ENCODE results near the gene PPP1R2C.

Gene PPP1R2C

GRCh38 chrX:42778096-42778495 is at the start of gene PPP1R2C:
Gene PPP1R2C (minus strand): TSS chrX:42778163. CDS start chrX:42778079, 84 bp downstream.
- no peak for DNase-seq (ENCODE audit: low read depth in 2 of 2)

GRCh38 chrX:42825201-42825600 is 47.2 kb upstream of the PPP1R2C start:
- DNase-seq (ENCODE audit: low read depth in 2 of 2): no peak

- DNase-seq (ENCODE audit: low read depth in 2 of 2): no peak
These were observed 46.6 kb upstream of the PPP1R2C start for GRCh38 chrX:42824541-42824940.

- DNase-seq (ENCODE audit: low read depth in 2 of 2): no peak
These were observed 45.5 kb upstream of the PPP1R2C start for GRCh38 chrX:42823443-42823842.

- no peak for DNase-seq (ENCODE audit: low read depth in 2 of 2)
These were observed 44.0 kb upstream of the PPP1R2C start for GRCh38 chrX:42821803-42822443.

- no peak for DNase-seq (ENCODE audit: low read depth in 2 of 2)
These were observed 40.4 kb upstream of the PPP1R2C start for GRCh38 chrX:42818151-42818921.

- no peak for DNase-seq (ENCODE audit: low read depth in 2 of 2)
These were observed 31.6 kb upstream of the PPP1R2C start for GRCh38 chrX:42809569-42809968.

GRCh38 chrX:42807393-42807792 is 29.4 kb upstream of the PPP1R2C start:
- DNase-seq (ENCODE audit: low read depth in 2 of 2): no peak

GRCh38 chrX:42804524-42804923 is 26.6 kb upstream of the PPP1R2C start:
- no peak for DNase-seq (ENCODE audit: low read depth in 2 of 2)

- DNase-seq (ENCODE audit: low read depth in 2 of 2): no peak
These were observed 25.4 kb upstream of the PPP1R2C start for GRCh38 chrX:42803320-42803719.

- no peak for DNase-seq (ENCODE audit: low read depth in 2 of 2)
These were observed 19.8 kb upstream of the PPP1R2C start for GRCh38 chrX:42797651-42798269.

- DNase-seq (ENCODE audit: low read depth in 2 of 2): no peak
These were observed 5.5 kb upstream of the PPP1R2C start for GRCh38 chrX:42783451-42783850.

- no peak for DNase-seq (ENCODE audit: low read depth in 2 of 2)
These were observed 1.8 kb downstream of the PPP1R2C start for GRCh38 chrX:42776195-42776594.

- DNase-seq (ENCODE audit: low read depth in 2 of 2): no peak
These were observed 5.1 kb downstream of the PPP1R2C start for GRCh38 chrX:42772874-42773273.

GRCh38 chrX:42771506-42772335 is 6.2 kb downstream of the PPP1R2C start:
- DNase-seq (ENCODE audit: low read depth in 2 of 2): no peak

- no peak for DNase-seq (ENCODE audit: low read depth in 2 of 2)
These were observed 7.4 kb downstream of the PPP1R2C start for GRCh38 chrX:42770566-42770965.

GRCh38 chrX:42759881-42760280 is 18.1 kb downstream of the PPP1R2C start:
- no peak for DNase-seq (ENCODE audit: low read depth in 2 of 2)

- no peak for DNase-seq (ENCODE audit: low read depth in 2 of 2)
These were observed 22.1 kb downstream of the PPP1R2C start for GRCh38 chrX:42755815-42756214.

GRCh38 chrX:42754603-42755002 is 23.4 kb downstream of the PPP1R2C start:
- no peak for DNase-seq (ENCODE audit: low read depth in 2 of 2)

GRCh38 chrX:42754115-42754514 is 23.8 kb downstream of the PPP1R2C start:
- DNase-seq (ENCODE audit: low read depth in 2 of 2): no peak

GRCh38 chrX:42752730-42753129 is 25.2 kb downstream of the PPP1R2C start:
- no peak for DNase-seq (ENCODE audit: low read depth in 2 of 2)

- DNase-seq (ENCODE audit: low read depth in 2 of 2): no peak
These were observed 26.4 kb downstream of the PPP1R2C start for GRCh38 chrX:42751573-42751972.

Data from stimulated activated CD4-positive, alpha-beta T cell treated with anti-CD3 and anti-CD28 coated beads, Interleukin-12 subunit alpha, Interleukin-12 subunit beta, amount 100 ng/mL, for 24 hours (primary cell).